ENCODE results near the gene AHNAK.

Gene AHNAK

DNA sequence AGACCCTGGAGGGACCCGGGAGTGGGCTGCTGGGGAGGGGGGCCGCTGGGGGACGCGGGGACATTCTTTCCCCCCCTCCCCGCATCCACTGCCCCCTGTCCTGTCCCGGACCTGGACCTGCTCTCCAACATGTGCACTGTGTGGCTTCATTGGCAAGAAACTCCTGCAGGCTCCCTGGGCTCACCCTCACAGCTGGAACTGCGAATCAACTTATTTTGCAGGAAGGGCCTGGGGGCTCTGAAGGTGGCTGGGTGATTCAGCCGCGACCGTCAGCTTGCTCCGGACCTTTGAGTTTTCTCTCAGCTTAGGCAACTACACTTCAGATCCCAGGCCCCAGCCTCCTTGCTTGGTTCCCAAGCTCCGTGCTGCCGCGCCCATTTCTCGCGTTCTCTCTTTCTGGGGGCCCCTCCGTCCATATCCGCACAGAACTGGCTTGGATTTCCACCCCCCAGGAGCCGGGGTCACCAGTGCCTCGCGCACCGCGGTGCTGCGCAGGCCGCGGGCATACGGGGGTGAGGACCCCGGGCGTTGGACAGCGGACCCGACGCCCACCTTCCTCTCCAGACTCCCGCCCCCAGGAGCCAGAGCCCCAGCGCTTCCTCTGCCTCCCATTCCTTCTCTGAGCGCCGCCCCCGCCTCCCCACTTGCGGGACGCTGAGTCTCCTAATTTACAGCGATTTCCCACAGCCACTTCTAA is 471 bp upstream of the AHNAK start:
- Histone ChIP-seq H3K4me3 (ENCODE audit: low read depth in 1 of 2, low read length in 2 of 2) (peak overlapping the region; percentile 68 to 100), H3K27me3 (ENCODE audit: low read depth, low read length) (no peaks in the 10 kb centered on the region), H3K27ac (ENCODE audit: low read length) (peak overlapping the region; percentile 74), H3K4me1 (ENCODE audit: control insufficient read depth in 1 of 2, insufficient read depth in 2 of 2, low read length in 2 of 2) (peaks cover 13 to 45% of the 10 kb centered on the region in 2 donors), H3K36me3 (ENCODE audit: control insufficient read depth in 1 of 2, insufficient read depth in 2 of 2, low read length in 2 of 2) (no peaks in the 10 kb centered on the region), H3K9me3 (ENCODE audit: control insufficient read depth in 1 of 2, low read length in 2 of 2) (no peaks in the 10 kb centered on the region)

GRCh38 chr11:62545437-62546243 is 966 bp downstream of the AHNAK start:
- Histone ChIP-seq H3K4me3 (ENCODE audit: low read depth in 1 of 2, low read length in 2 of 2) (peak overlapping the region; percentile 90 to 100), H3K36me3 (ENCODE audit: control insufficient read depth in 1 of 2, insufficient read depth in 2 of 2, low read length in 2 of 2) (no peaks in the 10 kb centered on the region), H3K27me3 (ENCODE audit: low read depth, low read length) (no peaks in the 10 kb centered on the region), H3K9me3 (ENCODE audit: control insufficient read depth in 1 of 2, low read length in 2 of 2) (no peaks in the 10 kb centered on the region), H3K27ac (ENCODE audit: low read length) (peak overlapping the region; percentile 94), H3K4me1 (ENCODE audit: control insufficient read depth in 1 of 2, insufficient read depth in 2 of 2, low read length in 2 of 2) (peaks cover 14 to 45% of the 10 kb centered on the region in 2 donors)

DNA sequence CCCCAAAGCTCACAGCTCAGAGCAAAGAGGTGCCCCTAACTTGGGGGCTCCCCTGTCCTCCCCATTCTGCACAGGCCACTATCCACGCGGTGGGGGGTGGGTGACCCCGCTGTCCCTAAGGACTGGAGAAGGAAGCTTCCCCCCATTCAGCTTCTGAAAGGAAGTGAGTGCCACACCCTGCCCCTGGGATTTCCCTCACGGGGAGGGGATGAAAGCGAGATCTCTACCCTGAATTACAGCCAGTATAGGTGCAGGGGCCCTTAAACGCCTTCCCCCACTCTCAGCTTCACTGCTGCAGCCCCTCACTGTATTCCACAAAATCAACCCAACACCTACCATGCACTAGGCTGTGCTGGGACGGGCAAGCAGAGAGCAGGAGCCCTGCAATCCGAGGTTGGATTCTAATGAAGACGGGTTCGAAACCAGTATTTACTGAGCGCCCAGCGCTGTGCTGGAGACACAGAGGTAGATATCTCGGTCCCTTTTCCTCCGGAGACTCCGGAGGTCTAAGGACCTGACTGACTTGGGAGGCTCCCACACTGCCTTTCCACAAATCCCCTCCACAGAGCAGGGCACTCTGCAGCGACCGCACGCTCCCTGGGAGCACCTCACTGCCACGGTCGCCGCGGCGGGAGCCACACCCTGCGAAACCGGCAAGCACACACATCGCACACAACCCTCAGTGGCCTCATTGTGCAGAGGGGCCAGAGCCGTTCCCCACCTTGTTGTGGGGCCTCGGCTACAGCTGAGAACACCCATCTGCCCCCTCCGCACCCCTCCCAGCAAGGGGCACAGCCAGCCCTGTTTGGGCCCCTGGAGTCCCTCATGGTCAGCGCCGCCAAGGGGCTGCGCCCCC is 1.8 kb downstream of the AHNAK start:
- H3K36me3 ChIP-seq (ENCODE audit: control insufficient read depth in 1 of 2, insufficient read depth in 2 of 2, low read length in 2 of 2): no peaks in the 10 kb centered on the region
- no peaks in the 10 kb centered on the region for H3K27me3 ChIP-seq (ENCODE audit: low read depth, low read length)
- peak overlapping the region; percentile 90 to 100 for H3K4me3 ChIP-seq (ENCODE audit: low read depth in 1 of 2, low read length in 2 of 2)
- peaks cover 19 to 53% of the 10 kb centered on the region in 2 donors for H3K4me1 ChIP-seq (ENCODE audit: control insufficient read depth in 1 of 2, insufficient read depth in 2 of 2, low read length in 2 of 2)
- peak overlapping the region; percentile 94 for H3K27ac ChIP-seq (ENCODE audit: low read length)
- H3K9me3 ChIP-seq (ENCODE audit: control insufficient read depth in 1 of 2, low read length in 2 of 2): no peaks in the 10 kb centered on the region

- Histone ChIP-seq H3K27ac (ENCODE audit: low read length) (peak overlapping the region; percentile 94), H3K4me3 (ENCODE audit: low read depth in 1 of 2, low read length in 2 of 2) (peak overlapping the region; percentile 90 to 100), H3K4me1 (ENCODE audit: control insufficient read depth in 1 of 2, insufficient read depth in 2 of 2, low read length in 2 of 2) (peaks cover 26 to 62% of the 10 kb centered on the region in 2 donors), H3K9me3 (ENCODE audit: control insufficient read depth in 1 of 2, low read length in 2 of 2) (no peaks in the 10 kb centered on the region), H3K36me3 (ENCODE audit: control insufficient read depth in 1 of 2, insufficient read depth in 2 of 2, low read length in 2 of 2) (no peaks in the 10 kb centered on the region), H3K27me3 (ENCODE audit: low read depth, low read length) (no peaks in the 10 kb centered on the region)
These were observed 2.7 kb downstream of the AHNAK start for GRCh38 chr11:62543680-62544444.

GRCh38 chr11:62542750-62543567 is 3.6 kb downstream of the AHNAK start:
- H3K4me3 ChIP-seq (ENCODE audit: low read depth in 1 of 2, low read length in 2 of 2): peak overlapping the region; percentile 90 to 100
- no peaks in the 10 kb centered on the region for H3K9me3 ChIP-seq (ENCODE audit: control insufficient read depth in 1 of 2, low read length in 2 of 2)
- H3K36me3 ChIP-seq (ENCODE audit: control insufficient read depth in 1 of 2, insufficient read depth in 2 of 2, low read length in 2 of 2): no peaks in the 10 kb centered on the region
- H3K4me1 ChIP-seq (ENCODE audit: control insufficient read depth in 1 of 2, insufficient read depth in 2 of 2, low read length in 2 of 2): peaks cover 35 to 62% of the 10 kb centered on the region in 2 donors
- no peaks in the 10 kb centered on the region for H3K27me3 ChIP-seq (ENCODE audit: low read depth, low read length)
- peak overlapping the region; percentile 94 for H3K27ac ChIP-seq (ENCODE audit: low read length)

DNA sequence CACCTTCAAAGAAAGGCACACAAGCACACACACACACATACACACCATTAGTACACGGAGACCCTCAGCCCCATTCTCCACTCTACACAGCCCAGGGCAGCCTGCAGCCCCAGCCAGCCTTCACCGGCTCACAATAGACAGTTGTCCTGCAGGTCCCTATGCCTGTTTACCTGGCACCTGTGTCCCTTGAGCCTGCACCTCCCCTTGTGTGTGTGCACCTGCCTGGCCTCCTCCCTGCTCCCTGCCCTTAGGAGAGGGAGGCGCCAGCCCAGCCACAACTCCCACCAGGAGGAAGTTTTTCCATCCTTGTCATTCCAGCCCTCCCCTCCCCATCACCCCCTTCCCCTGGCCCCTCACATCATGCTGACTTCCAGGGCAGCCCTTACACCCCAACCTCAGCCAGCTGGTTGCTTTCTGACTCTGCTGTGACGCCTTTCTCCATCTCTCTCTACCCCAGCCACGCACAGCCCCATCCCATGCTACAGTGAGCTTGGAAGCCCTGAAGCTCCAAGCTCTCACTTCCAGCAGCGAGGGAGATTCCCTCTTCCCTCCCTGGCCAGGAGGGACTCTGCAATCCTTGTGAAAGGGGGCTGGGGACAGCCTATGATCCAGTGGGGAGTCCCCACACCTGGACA is 4.4 kb downstream of the AHNAK start:
- Histone ChIP-seq H3K36me3 (ENCODE audit: control insufficient read depth in 1 of 2, insufficient read depth in 2 of 2, low read length in 2 of 2) (no peaks in the 10 kb centered on the region), H3K9me3 (ENCODE audit: control insufficient read depth in 1 of 2, low read length in 2 of 2) (no peaks in the 10 kb centered on the region), H3K4me1 (ENCODE audit: control insufficient read depth in 1 of 2, insufficient read depth in 2 of 2, low read length in 2 of 2) (peaks cover 37 to 63% of the 10 kb centered on the region in 2 donors), H3K27me3 (ENCODE audit: low read depth, low read length) (no peaks in the 10 kb centered on the region), H3K27ac (ENCODE audit: low read length) (peak overlapping the region; percentile 94), H3K4me3 (ENCODE audit: low read depth in 1 of 2, low read length in 2 of 2) (peak overlapping the region; percentile 90 to 100)

- H3K27me3 ChIP-seq (ENCODE audit: low read depth, low read length): no peaks in the 10 kb centered on the region
- H3K36me3 ChIP-seq (ENCODE audit: control insufficient read depth in 1 of 2, insufficient read depth in 2 of 2, low read length in 2 of 2): peaks cover 0 to under 1% of the 10 kb centered on the region in 2 donors
- H3K4me3 ChIP-seq (ENCODE audit: low read depth in 1 of 2, low read length in 2 of 2): peak overlapping the region; percentile 90 to 100
- H3K9me3 ChIP-seq (ENCODE audit: control insufficient read depth in 1 of 2, low read length in 2 of 2): no peaks in the 10 kb centered on the region
- H3K4me1 ChIP-seq (ENCODE audit: control insufficient read depth in 1 of 2, insufficient read depth in 2 of 2, low read length in 2 of 2): peaks cover 37 to 71% of the 10 kb centered on the region in 2 donors
- peak overlapping the region; percentile 94 for H3K27ac ChIP-seq (ENCODE audit: low read length)
These were observed 5.6 kb downstream of the AHNAK start for GRCh38 chr11:62540804-62541701.

DNA sequence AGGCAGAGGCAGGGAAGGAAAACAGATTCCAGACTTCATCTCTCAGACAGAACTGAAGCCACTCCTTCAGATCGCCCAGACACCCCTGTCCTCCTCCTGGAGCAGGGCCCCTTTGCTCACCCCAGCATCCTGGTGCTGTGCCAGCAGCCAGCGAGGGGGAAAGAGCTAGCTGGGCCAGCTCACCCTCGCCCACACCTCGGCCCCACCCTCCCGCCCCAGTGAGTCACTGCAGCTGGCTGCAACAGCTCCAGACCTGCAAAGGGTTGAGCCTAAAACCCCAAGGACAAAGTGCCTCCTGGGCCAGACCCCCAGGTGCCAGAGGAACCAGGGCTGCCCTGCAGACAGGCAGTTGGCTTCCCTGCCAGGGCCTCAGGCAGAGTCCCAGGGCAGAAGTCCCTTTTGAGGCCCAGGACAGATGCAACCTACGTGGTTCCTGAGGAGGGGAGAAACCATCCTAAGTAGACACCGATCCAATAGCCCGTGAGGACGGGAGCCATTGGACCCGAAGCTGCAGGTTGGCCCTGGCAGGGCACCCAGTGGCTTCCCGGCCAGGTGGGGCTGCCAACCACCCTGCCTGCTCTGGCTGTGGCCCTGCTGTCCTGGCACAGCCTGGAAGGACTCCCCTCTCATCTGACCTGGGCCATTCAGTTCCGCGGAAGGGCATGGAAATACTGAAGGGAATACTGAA is 7.2 kb downstream of the AHNAK start:
- Histone ChIP-seq H3K27ac (ENCODE audit: low read length) (peak overlapping the region; percentile 74), H3K4me1 (ENCODE audit: control insufficient read depth in 1 of 2, insufficient read depth in 2 of 2, low read length in 2 of 2) (peaks cover 37 to 74% of the 10 kb centered on the region in 2 donors), H3K4me3 (ENCODE audit: low read depth in 1 of 2, low read length in 2 of 2) (peak overlapping the region; percentile 45 to 59), H3K36me3 (ENCODE audit: control insufficient read depth in 1 of 2, insufficient read depth in 2 of 2, low read length in 2 of 2) (peaks cover 10 to 15% of the 10 kb centered on the region in 2 donors), H3K27me3 (ENCODE audit: low read depth, low read length) (no peaks in the 10 kb centered on the region), H3K9me3 (ENCODE audit: control insufficient read depth in 1 of 2, low read length in 2 of 2) (no peaks in the 10 kb centered on the region)

Measured in muscle layer of duodenum (tissue), 2 donors.